Fibroblast of lung (primary cell): ENCODE measurements around the gene NFE2L3.

Experiments
- CTCF ChIP-seq, 2 donors: IDR thresholded peaks in 1 of 2; conservative IDR thresholded peaks in 1 of 2; 1 replicate in 1 of 2; 2 replicates in 1 of 2; pipeline ENCODE4 v1.5.1; 2011 to 2012; ENCODE audit warnings: low read length in 2 of 2, control low read depth in 1 of 2, inconsistent platforms in 1 of 2, low read depth in 1 of 2, mild to moderate bottlenecking in 1 of 2
- EZH2 ChIP-seq: IDR thresholded peaks from 2 replicates; pipeline ENCODE4 v1.5.1; 2012; ENCODE audit warnings: low read length, control low read depth, mild to moderate bottlenecking; ENCODE audit errors: missing control alignments

- no peak for TF ChIP-seq CTCF (conservative IDR thresholded peaks at IDR 0.05 in 1 of 2, IDR thresholded peaks at IDR 0.05 in 1 of 2; ENCODE audit: low read depth in 1 of 2, low read length in 2 of 2)
- no peak for TF ChIP-seq EZH2
Observed at GRCh38 chr7:26193432-26194207, 41.6 kb downstream of the NFE2L3 start.
